NOMO-1 treated with DMSO at 0.1 percent for 48 hours (cell line): ENCODE measurements around the gene IGSF11.
"Not testable (repeated sequence)": the region's sequence is repeated elsewhere in the genome, so short reads cannot be mapped to it uniquely, and the experiment has no call there.

Experiments used
- DNase-seq: peaks from one replicate; lab custom pipeline; 2025; ENCODE audit not compliant: unreplicated experiment; lab: John Stamatoyannopoulos, UW

The IGSF11 gene

GRCh38 chr3:119034256-119035013 lies at the start of gene IGSF11:
Gene IGSF11, minus strand, starts transcription at chr3:119034846. Its CDS starts 264 bp downstream, at chr3:119034582.
- no peak for DNase-seq

DNA sequence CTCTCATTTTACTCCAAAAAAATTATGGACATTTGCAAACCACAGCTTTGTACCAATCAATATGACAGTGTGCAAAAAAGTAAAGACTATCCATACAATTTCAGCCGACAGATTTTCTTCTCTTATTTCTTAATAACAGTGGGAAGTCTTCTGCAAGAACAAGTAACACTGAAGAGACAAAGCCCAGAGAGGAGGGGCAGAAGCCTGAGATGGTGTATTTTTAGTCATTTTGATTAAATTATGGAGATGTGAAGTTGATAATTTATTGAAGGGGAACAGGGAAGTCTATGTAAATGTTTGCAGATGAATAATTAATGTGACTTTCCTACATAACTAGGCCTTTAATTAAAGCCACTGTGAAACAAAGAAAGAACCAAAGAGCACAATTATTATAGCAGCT lies 45.7 kb upstream of the IGSF11 start:
- DNase-seq, result no peak

DNA sequence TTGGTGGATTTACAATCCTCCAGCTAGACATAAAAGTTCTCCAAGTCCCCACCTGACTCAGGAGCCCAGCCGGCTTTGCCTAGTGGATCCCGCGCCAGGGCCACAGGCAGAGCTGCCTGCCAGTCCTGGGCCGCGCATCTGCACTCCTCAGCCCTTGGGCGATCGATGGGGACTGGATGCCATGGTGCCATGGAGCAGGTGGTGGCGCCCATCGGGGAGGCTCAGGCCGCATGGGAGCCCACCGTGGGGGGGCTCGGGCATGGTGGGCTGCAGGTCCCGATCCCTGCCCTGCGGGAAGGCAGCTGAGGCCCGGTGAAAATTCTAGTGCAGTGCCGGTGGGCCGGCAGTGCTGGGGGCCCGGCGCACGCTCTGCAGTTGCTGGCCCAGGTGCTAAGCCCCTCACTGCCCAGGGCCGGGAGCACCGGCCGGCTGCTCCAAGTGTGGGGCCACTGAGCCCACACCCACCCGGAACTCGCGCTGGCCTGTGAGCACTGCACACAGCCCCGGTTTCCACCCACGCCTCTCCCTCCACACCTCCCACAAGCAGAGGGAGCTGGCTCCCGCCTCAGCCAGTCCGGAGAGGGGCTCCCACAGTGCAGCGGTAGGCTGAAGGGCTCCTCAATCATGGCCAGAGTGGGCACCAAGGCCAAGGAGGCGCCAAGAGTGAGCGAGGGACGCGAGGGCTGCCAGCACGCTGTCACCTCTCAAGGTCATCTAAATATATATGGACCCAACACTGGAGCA lies 38.8 kb upstream of the IGSF11 start:
- DNase-seq, result no peak

DNA sequence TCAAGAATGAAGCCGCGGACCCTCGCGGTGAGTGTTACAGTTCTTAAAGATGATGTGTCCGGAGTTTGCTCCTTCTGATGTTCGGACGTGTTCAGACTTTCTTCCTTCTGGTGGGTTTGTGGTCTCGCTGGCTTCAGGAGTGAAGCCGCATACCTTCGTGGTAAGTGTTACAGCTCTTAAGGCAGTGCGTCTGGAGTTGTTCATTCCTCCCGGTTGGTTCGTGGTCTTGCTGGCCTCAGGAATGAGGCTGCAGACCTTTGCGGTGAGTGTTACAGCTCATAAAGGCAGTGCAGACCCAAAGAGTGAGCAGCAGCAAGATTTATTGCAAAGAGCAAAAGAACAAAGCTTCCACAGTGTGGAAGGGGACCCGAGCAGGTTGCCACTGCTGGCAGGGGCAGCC lies 37.8 kb upstream of the IGSF11 start:
- not testable (repeated sequence) for DNase-seq

DNA sequence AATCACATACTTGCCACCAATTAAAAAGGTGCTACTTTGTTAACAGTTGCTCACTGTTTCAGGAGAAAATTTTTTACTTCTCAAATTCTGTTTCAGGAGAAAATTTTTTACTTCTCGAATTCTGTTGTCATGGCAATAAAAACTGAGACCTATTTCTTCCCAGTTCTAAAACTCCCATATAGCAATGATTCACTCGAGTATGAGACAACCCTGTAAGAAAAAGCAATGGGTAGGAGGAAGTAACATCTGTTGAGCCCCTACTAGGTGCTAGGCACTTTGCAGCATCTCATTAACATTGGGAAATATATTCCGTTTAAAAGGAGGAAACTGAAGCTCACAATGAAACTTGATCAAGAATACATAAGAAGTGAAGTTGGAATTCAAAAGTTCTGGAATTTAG lies 35.1 kb upstream of the IGSF11 start:
- peak; percentile 27 for DNase-seq

DNA sequence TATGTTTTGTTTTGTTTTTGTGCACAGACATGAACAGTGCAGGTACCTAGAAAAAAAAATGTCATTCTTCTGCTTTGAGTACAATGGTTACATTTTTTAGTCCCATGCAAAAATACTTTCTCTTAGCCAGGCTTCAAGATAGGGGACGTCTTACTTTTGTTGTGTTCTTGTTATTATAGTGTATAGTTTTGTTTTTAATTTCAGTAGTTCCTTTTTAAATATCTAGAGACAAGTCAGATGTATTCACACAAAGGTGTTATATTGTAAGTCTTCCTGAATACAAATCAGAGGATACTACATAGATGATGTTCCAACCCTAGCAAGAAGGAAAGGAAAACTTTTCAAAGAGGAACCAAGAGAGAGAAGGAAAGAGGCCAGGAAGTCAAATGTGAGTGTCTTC lies 28.8 kb upstream of the IGSF11 start:
- no peak for DNase-seq

DNA sequence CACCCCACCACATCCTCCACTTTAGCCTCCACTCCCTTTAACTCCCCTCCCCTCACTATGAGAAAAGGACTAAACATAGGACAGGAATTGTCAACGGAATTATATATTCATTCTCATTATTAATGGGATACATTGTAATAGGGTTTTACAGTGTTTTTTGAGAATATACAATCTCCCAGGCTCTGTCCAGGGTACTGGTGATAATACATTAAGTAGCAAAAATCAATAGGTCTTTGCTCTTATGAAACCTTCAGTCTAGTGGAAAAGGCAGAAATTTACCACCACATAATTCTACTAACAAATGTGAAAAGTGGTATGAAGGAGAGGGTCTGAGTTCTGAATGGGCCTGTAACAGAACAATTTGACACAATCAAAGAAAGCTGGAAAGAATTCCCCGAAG lies 28.2 kb upstream of the IGSF11 start:
- DNase-seq, result no peak

DNA sequence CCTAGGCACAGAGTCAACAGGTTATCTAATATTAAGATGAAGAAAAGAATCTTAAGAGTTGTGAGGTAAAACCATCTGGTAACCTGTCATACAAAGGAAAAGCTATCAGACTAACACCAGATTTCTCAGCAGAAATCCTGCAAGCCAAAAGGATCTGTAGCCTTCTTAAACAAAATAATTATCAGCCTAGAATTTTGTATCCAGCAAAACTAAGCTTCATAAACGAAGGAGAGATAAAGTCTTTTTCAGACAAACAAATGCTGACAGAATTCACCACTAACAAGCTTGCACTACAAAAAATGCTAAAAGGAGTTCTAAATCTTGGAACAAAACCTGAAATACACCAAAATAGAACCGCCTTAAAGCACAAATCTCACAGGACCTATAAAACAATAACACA lies 9.9 kb upstream of the IGSF11 start:
- no peak for DNase-seq

- no peak for DNase-seq
Measured at GRCh38 chr3:119042162-119042561, 7.5 kb upstream of the IGSF11 start.

- no peak for DNase-seq
Measured at GRCh38 chr3:119035014-119035346, 334 bp upstream of the IGSF11 start.

DNA sequence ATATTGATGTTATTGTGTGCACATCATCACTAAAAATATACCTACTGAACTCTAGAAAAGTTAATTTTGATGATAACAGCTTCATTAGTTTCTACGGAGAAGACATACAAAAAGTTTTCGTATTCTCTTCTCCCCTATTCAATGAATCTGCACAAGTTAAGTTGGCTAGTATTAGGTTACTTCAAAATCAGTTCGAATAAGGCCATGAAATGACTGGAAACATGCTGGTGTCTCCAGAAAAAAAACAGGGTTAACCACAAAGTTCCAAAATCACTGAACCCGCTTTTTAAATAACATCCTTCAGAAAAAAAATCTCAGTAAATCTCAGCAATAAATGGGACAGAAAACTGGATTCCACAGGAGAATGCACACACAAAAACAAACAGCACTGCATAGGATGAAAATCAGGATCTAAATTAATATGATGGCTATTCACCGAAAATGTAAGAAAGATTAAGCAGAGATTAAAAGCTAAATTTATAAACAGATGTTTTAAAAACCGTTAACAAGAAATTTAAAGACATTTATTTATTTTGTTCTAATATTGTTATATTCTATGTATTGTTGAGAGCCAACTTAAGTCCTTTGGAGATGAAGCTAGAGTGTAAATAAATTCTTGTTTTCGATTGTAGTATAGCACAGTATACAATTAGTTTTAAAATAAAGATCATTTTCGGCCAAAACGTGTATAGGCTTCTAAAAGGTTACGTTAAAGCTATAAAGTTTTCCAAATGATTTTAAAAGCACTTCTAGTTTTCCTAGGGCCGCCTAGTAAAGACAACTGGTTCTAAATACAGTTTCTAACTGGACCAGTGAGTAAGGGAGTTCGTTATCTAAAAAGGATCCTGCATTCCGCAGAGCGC lies 1.0 kb downstream of the IGSF11 start:
- no peak for DNase-seq

- no peak for DNase-seq
Measured at GRCh38 chr3:119025171-119025795, 9.4 kb downstream of the IGSF11 start.

DNA sequence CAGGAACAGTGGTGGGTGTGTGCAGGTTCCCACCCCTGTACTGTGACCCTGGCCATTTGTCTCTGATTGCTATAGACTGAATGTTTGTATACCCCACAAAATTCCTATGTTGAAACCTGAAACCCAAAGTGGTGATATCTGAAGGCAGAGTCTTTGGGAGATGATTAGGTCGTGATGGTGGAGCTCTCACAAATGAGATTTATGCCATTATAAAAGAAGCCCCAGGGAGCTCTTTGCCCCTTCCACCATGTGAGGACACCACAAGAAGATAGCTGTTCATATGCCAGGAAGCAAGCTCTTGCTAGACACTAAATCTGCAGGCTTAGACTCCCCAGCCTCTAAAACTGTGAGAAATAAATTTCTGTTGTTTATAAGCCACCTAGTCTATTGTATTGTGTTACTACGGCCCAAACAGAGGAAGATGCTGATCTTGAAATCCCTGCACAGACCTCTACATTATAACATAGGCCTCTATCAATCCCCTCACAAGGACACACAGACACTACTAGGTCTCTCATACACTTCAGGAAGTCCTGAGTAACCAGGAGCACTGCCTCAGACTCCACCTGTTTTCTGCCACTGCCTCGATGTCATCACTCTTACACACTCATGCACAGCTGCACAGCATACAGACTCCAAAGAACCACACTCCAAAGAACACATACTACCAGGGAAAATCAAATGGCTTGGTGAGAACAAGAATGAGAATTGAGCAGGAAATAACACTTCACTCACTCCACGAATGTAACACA lies 14.7 kb downstream of the IGSF11 start:
- DNase-seq, result no peak

DNA sequence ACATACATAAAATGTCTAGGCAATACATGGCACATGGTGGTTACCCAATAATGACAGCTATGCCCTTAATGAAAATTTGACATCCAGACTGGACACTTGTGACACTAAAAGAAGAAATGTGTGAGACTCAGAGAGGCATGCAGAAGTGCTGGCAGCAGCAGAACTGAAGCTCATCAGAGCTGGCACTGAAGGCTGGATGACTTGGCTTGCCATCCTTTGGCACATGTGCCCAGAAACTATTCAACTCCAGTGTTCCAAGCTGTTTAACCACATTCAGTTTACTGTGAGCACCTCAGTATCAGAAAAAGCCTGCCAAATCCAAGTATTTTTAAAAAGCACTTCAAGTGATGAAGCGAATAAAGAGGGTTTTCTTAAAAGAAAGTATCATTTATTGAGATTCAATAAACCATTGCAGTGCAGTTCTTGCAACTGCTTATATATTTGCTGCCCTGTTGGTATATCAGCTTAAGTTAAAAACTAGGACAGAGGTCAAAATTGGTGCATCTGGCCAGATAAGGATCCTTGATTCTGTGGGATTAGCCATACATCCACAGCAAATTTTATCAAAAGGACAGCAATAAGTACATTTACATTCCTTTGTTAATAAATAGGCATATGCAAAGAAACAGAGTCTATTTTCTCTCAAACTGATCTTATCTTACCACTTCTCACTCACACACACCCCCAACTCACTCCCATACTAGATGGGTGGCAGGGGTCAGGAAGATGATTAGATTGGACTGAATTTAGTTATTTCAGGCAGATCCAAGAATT lies 15.8 kb downstream of the IGSF11 start:
- DNase-seq, result no peak

- no peak for DNase-seq
Measured at GRCh38 chr3:119015942-119016341, 18.7 kb downstream of the IGSF11 start.

- DNase-seq, result no peak
Measured at GRCh38 chr3:119013951-119014350, 20.7 kb downstream of the IGSF11 start.

GRCh38 chr3:119011528-119011927 lies 23.1 kb downstream of the IGSF11 start:
- no peak for DNase-seq

DNA sequence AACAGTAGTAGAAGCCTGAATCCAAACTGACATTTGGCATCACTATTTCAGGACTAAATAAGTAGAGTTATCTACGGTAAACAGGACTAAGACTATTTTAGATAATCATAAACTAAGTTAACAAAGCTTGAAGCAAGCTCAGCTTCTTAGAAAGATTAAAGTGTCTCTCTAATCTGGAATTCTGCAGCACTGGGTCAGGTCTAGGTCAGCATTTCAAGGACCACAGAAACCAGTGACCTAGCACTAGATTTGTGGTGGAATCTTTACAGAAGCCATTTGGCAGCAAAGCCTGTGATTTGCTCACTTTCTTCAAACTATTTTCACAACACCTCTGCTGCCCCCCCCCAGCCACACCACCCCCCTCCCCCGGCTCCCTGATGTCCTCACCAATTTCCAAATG lies 37.5 kb downstream of the IGSF11 start:
- no peak for DNase-seq

- no peak for DNase-seq
Measured at GRCh38 chr3:118991775-118992174, 42.9 kb downstream of the IGSF11 start.
